Measurements from ENCODE around the gene ATXN7L3. TPM values are rescaled to one million over a fixed set of nuclear protein-coding genes. Genes with fewer than 3 reads are reported as not detected.
A peak's percentile ranks its signal among the peaks of the same experiment; 100 is the strongest.

The ATXN7L3 gene
- total RNA-seq, result 82.5 and 102 TPM in 2 replicates
- 50.7 and 61.3 TPM in 2 replicates for polyA plus RNA-seq
- polyA plus RNA-seq (2011; cell fraction: cytosol; rRNA removed), result 54.4 and 57.8 TPM in 2 replicates
- 139 and 153 TPM in 2 replicates for polyA plus RNA-seq (2011; cell fraction: nucleus; rRNA removed)
- polyA plus RNA-seq (2012), result 47.6 and 49.1 TPM in 2 replicates
- 74.9 and 97.1 TPM in 2 replicates for polyA minus RNA-seq
- 18.7 TPM for polyA minus RNA-seq (2011; cell fraction: cytosol; rRNA and poly(A)+ RNA removed)
- 36.1 and 38.2 TPM in 2 replicates for polyA minus RNA-seq (2011; cell fraction: nucleus; rRNA and poly(A)+ RNA removed)
- percentile 72 among the genes with signal in this experiment for Bru-seq, nascent RNA
- BruChase-seq, experiment 1, labeled RNA remaining after a 6-hour chase, result percentile 97 among the genes with signal in this experiment
- percentile 95 among the genes with signal in this experiment for BruChase-seq, experiment 2, labeled RNA remaining after a 2-hour chase
- long read RNA-seq, partial matches to known transcripts, result 2 of 50 reads
- long read RNA-seq, other reads (novel, unspliced or antisense), result 44 of 50 reads

GRCh38 chr17:44199553-44200477 is at the start of gene ATXN7L3:
Gene ATXN7L3 (minus strand): TSS chr17:44199884. CDS start chr17:44198070, 1,814 bp downstream.
- Histone ChIP-seq H3K36me3 (ENCODE audit: control insufficient read depth in 2 of 2, extremely low read depth in 1 of 2, insufficient read depth in 2 of 2, low read length in 2 of 2) (peaks cover 4 to 19% of the 10 kb centered on the region in 2 experiments), H3K79me2 (ENCODE audit: control insufficient read depth, insufficient read depth, low read length) (peaks cover 23% of the 10 kb centered on the region), H4K20me1 (replicated peaks; ENCODE audit: control insufficient read depth, extremely low read depth, insufficient read depth, low read length) (no peaks in the 10 kb centered on the region), H3K4me2 (ENCODE audit: insufficient read depth, low read length) (peak within 1 kb of the TSS; percentile 71), H2AFZ (ENCODE audit: low read depth, low read length) (peak within 1 kb of the TSS; percentile 79), H3K9me1 (replicated peaks; ENCODE audit: control insufficient read depth, extremely low read depth, insufficient read depth, low read length) (no peaks in the 10 kb centered on the region), H3K9ac (replicated peaks; ENCODE audit: extremely low read depth, insufficient read depth, low read length) (peak within 1 kb of the TSS; percentile 83), H3K9me3 (replicated peaks; ENCODE audit: control insufficient read depth, insufficient read depth, low read length) (no peaks in the 10 kb centered on the region), H3K4me3 (replicated peaks in 1 of 3; ENCODE audit: insufficient read depth in 1 of 3, low read depth in 1 of 3, low read length in 3 of 3) (peak within 1 kb of the TSS; percentile 70 to 94 (median 88)), H3K27me3 (ENCODE audit: control insufficient read depth in 2 of 2, insufficient read depth in 2 of 2, low read length in 2 of 2) (no peaks in the 10 kb centered on the region), H3K4me1 (ENCODE audit: control insufficient read depth, extremely low read depth, insufficient read depth, low read length) (peaks cover 26% of the 10 kb centered on the region), H3K27ac (ENCODE audit: insufficient read depth, low read depth, low read length) (peak within 1 kb of the TSS; percentile 69)
- intact Hi-C loops (cut with micrococcal nuclease) (loop anchor here (1.0 to 2.0 kb wide), 4 partner anchors 10 to 145 kb away; partner anchors contain the start of genes GRN and UBTF), dilution Hi-C loops (cut with MboI; ENCODE audit: extremely low pct_ligation_motif_present, low sequenced_read_pairs) (no loop called here)
- ChIA-PET POLR2A (interaction anchor here (0.6 kb wide), 2 partner anchors 22 to 81 kb away, joined by 5 read pairs; no protein-coding TSS in a partner anchor), CTCF (interaction anchor here (0.6 to 1.8 kb wide), 4 partner anchors 14 to 164 kb away, joined by 3 to 10 read pairs (median 4); partner anchors contain the start of genes FAM171A2 and TMUB2)
- FAIRE-seq (peak; percentile 99), DNase-seq (ENCODE audit: low read depth, low spot score) (peak; percentile 98)
- BruUV-seq (replicated peaks), result no TSS peak
- TF ChIP-seq POLR2AphosphoS5 (IDR thresholded peaks at IDR 0.05; ENCODE audit: insufficient read depth, low read depth, low read length) (peak; percentile 59), POLR2A (IDR thresholded peaks at IDR 0.05; ENCODE audit: low read depth, low read length) (peak; percentile 50), MAX (IDR thresholded peaks at IDR 0.05; ENCODE audit: insufficient read depth, insufficient read length) (peak; percentile 21), EZH2 (IDR thresholded peaks at IDR 0.05; ENCODE audit: borderline replicate concordance, low read depth, low read length, severe bottlenecking) (no peak)

All from endothelial cell of umbilical vein (primary cell).